GM18498 (cell line): ENCODE measurements around the gene EIF3L.
"Not testable (repeated sequence)": the region's sequence is repeated elsewhere in the genome, so short reads cannot be mapped to it uniquely, and the experiment has no call there.

Source experiments
- ATAC-seq: cut with Tn5 transposase; IDR thresholded peaks from one replicate; pipeline ENCODE4 v1.9.1; 2021; ENCODE audit warnings: mild to moderate bottlenecking, moderate library complexity; ENCODE audit not compliant: unreplicated experiment

EIF3L gene

GRCh38 chr22:37849089-37849751 is at the start of gene EIF3L:
EIF3L (plus strand) TSS chr22:37849419; CDS start chr22:37849450, 31 bp downstream.
- peak; percentile 61 for ATAC-seq

- not testable (repeated sequence) for ATAC-seq
Observed at GRCh38 chr22:37799979-37800378, 49.2 kb upstream of the EIF3L start.

GRCh38 chr22:37801946-37802309 is 47.3 kb upstream of the EIF3L start:
- no peak for ATAC-seq

- no peak for ATAC-seq
Observed at GRCh38 chr22:37802310-37803194, 46.7 kb upstream of the EIF3L start.

- ATAC-seq, result no peak
Observed at GRCh38 chr22:37803195-37803638, 46.0 kb upstream of the EIF3L start.

- no peak for ATAC-seq
Observed at GRCh38 chr22:37803639-37804351, 45.4 kb upstream of the EIF3L start.

GRCh38 chr22:37804352-37804880 is 44.8 kb upstream of the EIF3L start:
- no peak for ATAC-seq

GRCh38 chr22:37804881-37805809 is 44.1 kb upstream of the EIF3L start:
- ATAC-seq, result no peak

GRCh38 chr22:37805810-37806277 is 43.4 kb upstream of the EIF3L start:
- no peak for ATAC-seq

GRCh38 chr22:37806409-37807333 is 42.5 kb upstream of the EIF3L start:
- no peak for ATAC-seq

GRCh38 chr22:37807410-37808293 is 41.6 kb upstream of the EIF3L start, which contains the start of gene GCAT:
GCAT (plus strand) TSS chr22:37807934; CDS start chr22:37807968, 34 bp downstream.
- peak; percentile 89 for ATAC-seq

- ATAC-seq, result no peak
Observed at GRCh38 chr22:37808294-37808657, 40.9 kb upstream of the EIF3L start.

GRCh38 chr22:37809672-37810333 is 39.4 kb upstream of the EIF3L start:
- ATAC-seq, result no peak

GRCh38 chr22:37811867-37812266 is 37.4 kb upstream of the EIF3L start:
- no peak for ATAC-seq

GRCh38 chr22:37812869-37813678 is 36.1 kb upstream of the EIF3L start:
- ATAC-seq, result no peak

- no peak for ATAC-seq
Observed at GRCh38 chr22:37815593-37815992, 33.6 kb upstream of the EIF3L start.
